ENCODE measurements around the gene MACROD1.

Gene MACROD1

GRCh38 chr11:64101461-64101860 lies 64.5 kb downstream of the MACROD1 start:
- no peak overlapping the region for H3K4me3 ChIP-seq (ENCODE audit: low read depth, low read length)
- no peak for DNase-seq (ENCODE audit: low read depth)
- no peak for TF ChIP-seq CTCF (IDR thresholded peaks at IDR 0.05; ENCODE audit: low read depth, low read length, missing control alignments)

GRCh38 chr11:64100782-64101353 lies 65.0 kb downstream of the MACROD1 start:
- no peak for TF ChIP-seq CTCF (IDR thresholded peaks at IDR 0.05; ENCODE audit: low read depth, low read length, missing control alignments)
- H3K4me3 ChIP-seq (ENCODE audit: low read depth, low read length), result no peak overlapping the region
- no peak for DNase-seq (ENCODE audit: low read depth)

GRCh38 chr11:64100360-64100759 lies 65.6 kb downstream of the MACROD1 start:
- TF ChIP-seq CTCF (IDR thresholded peaks at IDR 0.05; ENCODE audit: low read depth, low read length, missing control alignments), result peak; percentile 63
- H3K4me3 ChIP-seq (ENCODE audit: low read depth, low read length), result no peak overlapping the region
- no peak for DNase-seq (ENCODE audit: low read depth)

GRCh38 chr11:64099436-64099835 lies 66.5 kb downstream of the MACROD1 start:
- DNase-seq (ENCODE audit: low read depth), result no peak
- TF ChIP-seq CTCF (IDR thresholded peaks at IDR 0.05; ENCODE audit: low read depth, low read length, missing control alignments), result no peak
- H3K4me3 ChIP-seq (ENCODE audit: low read depth, low read length), result no peak overlapping the region

GRCh38 chr11:64098318-64098831 lies 67.5 kb downstream of the MACROD1 start:
- no peak for TF ChIP-seq CTCF (IDR thresholded peaks at IDR 0.05; ENCODE audit: low read depth, low read length, missing control alignments)
- DNase-seq (ENCODE audit: low read depth), result no peak
- no peak overlapping the region for H3K4me3 ChIP-seq (ENCODE audit: low read depth, low read length)

- H3K4me3 ChIP-seq (ENCODE audit: low read depth, low read length), result no peak overlapping the region
- DNase-seq (ENCODE audit: low read depth), result no peak
- no peak for TF ChIP-seq CTCF (IDR thresholded peaks at IDR 0.05; ENCODE audit: low read depth, low read length, missing control alignments)
Measured at GRCh38 chr11:64097468-64098317, 68.2 kb downstream of the MACROD1 start.
